GM12878 (cell line): ENCODE data around the gene SMG9. TPM values are rescaled to one million over a fixed set of nuclear protein-coding genes. Genes with fewer than 3 reads are reported as not detected.

Experiments used
- ATAC-seq: fragments of 200-7000 bp; cut with Tn5 transposase; 3 replicates; pipeline ENCODE4 v1.9.1; 2020; ENCODE audit warnings: mild to moderate bottlenecking, moderate library complexity
- BruUV-seq: library from RNA; stranded (reverse); fragments of 400-500 nt; replicated peaks from 2 replicates; lab custom pipeline; 2021; lab: Mats Ljungman, UMichigan
- CTCF ChIA-PET: fragments of 300-600 bp; sonication (Branson Sonifier 250); formaldehyde crosslinking; extraction: SDS; loops from one replicate; lab custom pipeline; 2021; ENCODE audit warnings: inconsistent platforms; lab: Yijun Ruan, JAX
- POLR2A ChIA-PET: fragments of 350-600 bp; formaldehyde crosslinking; extraction: SDS; loops from one replicate; lab custom pipeline; 2021; ENCODE audit warnings: inconsistent platforms; lab: Charles Lee
- RAD21 ChIA-PET: fragments of 300-600 bp; sonication (Branson Sonifier 250); formaldehyde crosslinking; loops from one replicate; lab custom pipeline; 2023; ENCODE audit warnings: antibody characterized with exemption; ENCODE audit not compliant: unreplicated experiment; lab: Charles Lee
- SMC1A ChIA-PET: fragments of 300-600 bp; sonication (Branson Sonifier 250); formaldehyde crosslinking; loops from one replicate; lab custom pipeline; 2023; ENCODE audit not compliant: unreplicated experiment, uncharacterized antibody; lab: Charles Lee
- DNase-seq: peaks from one replicate; pipeline ENCODE4 v3.0.0-alpha.2; 2011; ENCODE audit warnings: low read depth, low spot score
- FAIRE-seq: peaks from 3 replicates; lab custom pipeline; 2011; peaks lifted over from hg19 to GRCh38; lab: Jason Lieb, UNC
- H2AFZ ChIP-seq: 2 replicates; pipeline ENCODE4 v1.6.0; 2011; ENCODE audit warnings: low read depth, low read length, control low read depth; ENCODE audit not compliant: control insufficient read depth
- H3K27ac ChIP-seq: 2 replicates; pipeline ENCODE4 v1.5.1; 2011; ENCODE audit warnings: control low read depth; ENCODE audit not compliant: control insufficient read depth, insufficient read depth
- H3K27me3 ChIP-seq, 2 experiments: replicated peaks in 1 of 2; 2 replicates each; pipeline versions ENCODE4 v1.6.0 to v1.6.1; 2011; ENCODE audit warnings: low read length in 1 of 2; ENCODE audit not compliant: control insufficient read depth in 2 of 2, insufficient read depth in 2 of 2
- H3K36me3 ChIP-seq, 2 experiments: 2 replicates each; pipeline ENCODE4 v1.5.1; 2011; ENCODE audit warnings: low read length in 1 of 2; ENCODE audit not compliant: control insufficient read depth in 2 of 2, insufficient read depth in 2 of 2
- H3K4me1 ChIP-seq: 2 replicates; pipeline ENCODE4 v1.6.1; 2011; ENCODE audit warnings: mild to moderate bottlenecking, low read length, moderate library complexity, mixed read lengths; ENCODE audit not compliant: control insufficient read depth, insufficient read depth
- H3K4me2 ChIP-seq: 2 replicates; pipeline ENCODE4 v1.6.0; 2011; ENCODE audit warnings: control low read depth; ENCODE audit not compliant: control insufficient read depth, insufficient read depth
- H3K4me3 ChIP-seq: fragments of 200-600 bp; sonication (generic); 2 replicates; pipeline ENCODE4 v1.5.1; 2016
- H3K79me2 ChIP-seq: 2 replicates; pipeline ENCODE4 v1.6.0; 2011; ENCODE audit warnings: low read length; ENCODE audit not compliant: control insufficient read depth, insufficient read depth
- H3K9ac ChIP-seq: 2 replicates; pipeline ENCODE4 v1.8.0; 2011; ENCODE audit warnings: low read length, control low read depth, mixed read lengths; ENCODE audit not compliant: control insufficient read depth, insufficient read depth
- H3K9me3 ChIP-seq: replicated peaks from 3 replicates; pipeline ENCODE4 v1.5.1; 2011; ENCODE audit warnings: mild to moderate bottlenecking, low read length; ENCODE audit not compliant: control insufficient read depth, insufficient read depth
- H4K20me1 ChIP-seq: 2 replicates; pipeline ENCODE4 v1.6.0; 2011; ENCODE audit not compliant: control insufficient read depth, insufficient read depth
- RELB ChIP-seq: fragments of 450-650 bp; IDR thresholded peaks from 2 replicates; pipeline ENCODE4 v1.6.1; 2017; ENCODE audit warnings: low read depth, mild to moderate bottlenecking, moderate library complexity
- SMAD5 ChIP-seq: IDR thresholded peaks from 2 replicates; pipeline ENCODE4 v1.6.1; 2016; ENCODE audit warnings: antibody characterized with exemption, low read depth
- SPI1 ChIP-seq: IDR thresholded peaks from 2 replicates; pipeline ENCODE4 v1.6.1; 2011; ENCODE audit warnings: low read depth, mild to moderate bottlenecking, low read length, moderate library complexity, borderline replicate concordance; ENCODE audit not compliant: insufficient read depth
- YY1 ChIP-seq: IDR thresholded peaks from 2 replicates; pipeline ENCODE4 v1.6.1; 2011; ENCODE audit warnings: low read depth, mild to moderate bottlenecking, low read length
- WGBS: methylation state at CpG from one replicate; pipeline ENCODE4 v1.1.6; 2016; ENCODE audit warnings: low lambda C conversion rate; ENCODE audit not compliant: insufficient replicate concordance, insufficient coverage; ENCODE audit errors: missing lambda C conversion rate; 5-methylcytosine and 5-hydroxymethylcytosine counted together
- in situ Hi-C: fragments of 300-500 bp; cut with MboI; formaldehyde crosslinking; loops from 9 replicates; pipeline ENCODE4 v1.14.3; 2018; ENCODE audit warnings: mixed read lengths
- intact Hi-C: fragments of 100-400 bp; cut with micrococcal nuclease; formaldehyde crosslinking; loops from one replicate; pipeline ENCODE4 v1.14.2; 2022; ENCODE audit not compliant: unreplicated experiment
- polyA plus RNA-seq, 11 experiments: library from polyadenylated mRNA; depleted of rRNA in 4 of 11; unstranded in 6 of 11; stranded (reverse) in 5 of 11; fragments of >200 nt; fragmentation: Nextera tagmentation in 4 of 11; fragmentation: Illumina TruSeq in 1 of 11; extraction: Ambion mirVana in 4 of 11; extraction: Trizol in 1 of 11; gene quantifications; 1 replicate in 1 of 11; 2 replicates in 10 of 11; pipeline versions ENCODE4 v1.2.1 to v1.2.3, GENCODE V29; 2011 to 2016; ENCODE audit warnings: inconsistent platforms in 2 of 11, missing spikeins in 2 of 11, low read depth in 1 of 11
- total RNA-seq, 4 experiments: library from RNA; depleted of rRNA in 3 of 4; stranded (reverse); fragments of >200 nt in 3 of 4; fragmentation: Illumina TruSeq in 1 of 4; extraction: Trizol in 1 of 4; gene quantifications; 2 replicates each; pipeline versions ENCODE4 v1.2.1 to v1.2.3, GENCODE V29; 2013 to 2021

The SMG9 gene
- total and polyA plus RNA-seq, 10 of the 15 experiments (the other 5 are each of a cell fraction or from before 2014, with no cell fraction given), result 0.69 to 52.2 (median 28.1) TPM

GRCh38 chr19:43690890-43691289 is 63.9 kb downstream of the SMG9 start:
- Histone ChIP-seq H3K4me2 (no peak overlapping the region), H3K9me3 (peaks cover 5% of the 10 kb centered on the region; the same call in 2 of the 3 replicates), H4K20me1 (no peaks in the 10 kb centered on the region), H3K27me3 (no peaks in the 10 kb centered on the region), H3K4me1 (no peaks in the 10 kb centered on the region), H2AFZ (no peak overlapping the region), H3K9ac (no peak overlapping the region), H3K79me2 (no peaks in the 10 kb centered on the region), H3K27ac (no peak overlapping the region), H3K4me3 (no peak overlapping the region), H3K36me3 (no peaks in the 10 kb centered on the region)
- TF ChIP-seq SMAD5 (no peak), SPI1 (peak; percentile 83)
- ATAC-seq, result no peak
- SMC1A ChIA-PET, result no interaction called here
- RAD21 ChIA-PET, result no interaction called here
- BruUV-seq, result no TSS peak
- CTCF ChIA-PET, result interaction anchor here (1.1 kb wide), 1 partner anchor 22 kb away, joined by 3 read pairs; no protein-coding TSS in a partner anchor
- intact Hi-C loops (no loop called here), in situ Hi-C loops (no loop called here)
- POLR2A ChIA-PET, result no interaction called here
- DNase-seq, result no peak
- 38% methylated on average over 3 of the region's 3 CpGs for WGBS
- no peak for FAIRE-seq

- ChIA-PET SMC1A (no interaction called here), CTCF (interaction anchor here (1.1 kb wide), 1 partner anchor 22 kb away, joined by 3 read pairs; no protein-coding TSS in a partner anchor), RAD21 (no interaction called here), POLR2A (no interaction called here)
- Histone ChIP-seq H2AFZ (no peak overlapping the region), H3K27me3 (no peaks in the 10 kb centered on the region), H3K4me1 (no peaks in the 10 kb centered on the region), H4K20me1 (no peaks in the 10 kb centered on the region), H3K4me3 (no peak overlapping the region), H3K9me3 (peaks cover 5% of the 10 kb centered on the region; the same call in 2 of the 3 replicates), H3K4me2 (no peak overlapping the region), H3K9ac (no peak overlapping the region), H3K79me2 (no peaks in the 10 kb centered on the region), H3K36me3 (no peaks in the 10 kb centered on the region), H3K27ac (no peak overlapping the region)
- BruUV-seq, result no TSS peak
- no peak for TF ChIP-seq RELB
- TF ChIP-seq YY1, result peak; percentile 58; the same call in 1 of the 2 replicates
- FAIRE-seq, result no peak
- no peak for DNase-seq
- in situ Hi-C loops (no loop called here), intact Hi-C loops (no loop called here)
- no peak for ATAC-seq
- 3% methylated on average over 3 of the region's 3 CpGs for WGBS
Measured at GRCh38 chr19:43690444-43690843, 64.3 kb downstream of the SMG9 start.
